CD4-positive, alpha-beta T cell treated with Interleukin-15 for 4 hours (primary cell): Measurements from ENCODE around the gene C16orf90.
"Not testable (repeated sequence)": the region's sequence is repeated elsewhere in the genome, so short reads cannot be mapped to it uniquely, and the experiment has no call there.

ENCODE experiments used
- DNase-seq: peaks from one replicate; pipeline ENCODE4 v3.0.0-alpha.2; 2020; ENCODE audit warnings: low spot score

Gene C16orf90

DNA sequence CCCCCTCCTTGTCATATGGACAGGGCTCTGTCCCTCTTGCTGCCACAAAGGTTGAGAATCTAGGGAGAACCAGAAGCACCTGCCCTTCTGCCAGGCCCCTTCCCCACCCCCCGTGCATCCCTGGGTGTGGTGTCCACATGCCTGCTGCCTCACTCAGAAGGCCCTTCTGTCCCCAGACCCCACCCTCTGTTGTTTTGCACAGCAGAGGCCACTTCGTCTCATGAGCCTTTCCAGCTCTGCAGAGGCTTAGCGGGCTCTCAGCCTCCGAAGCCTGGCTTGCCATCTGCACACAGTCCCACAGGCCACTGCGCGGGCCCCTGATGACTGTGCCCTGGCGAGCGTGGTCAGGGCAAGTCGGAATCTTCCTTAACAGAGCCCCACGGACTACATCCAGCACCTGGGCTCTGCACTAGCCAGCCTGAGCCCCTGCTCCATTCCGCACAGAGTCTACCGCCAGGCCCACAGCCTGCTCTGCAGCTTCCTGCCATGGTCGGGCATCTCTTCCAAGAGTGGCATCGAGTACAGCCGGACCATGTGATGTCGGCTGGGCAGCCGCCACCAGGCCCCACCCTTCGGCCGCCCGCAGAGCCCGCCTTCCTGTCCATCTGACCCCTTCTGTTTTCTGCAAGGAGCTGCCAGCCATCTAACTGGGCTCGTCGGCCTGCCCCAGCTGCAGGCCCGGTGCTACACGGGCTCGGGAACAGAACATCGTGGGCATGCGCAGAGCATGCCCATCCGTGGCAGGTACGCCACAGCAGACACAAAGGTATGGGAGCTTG lies 10.8 kb downstream of the C16orf90 start:
- no peak for DNase-seq

DNA sequence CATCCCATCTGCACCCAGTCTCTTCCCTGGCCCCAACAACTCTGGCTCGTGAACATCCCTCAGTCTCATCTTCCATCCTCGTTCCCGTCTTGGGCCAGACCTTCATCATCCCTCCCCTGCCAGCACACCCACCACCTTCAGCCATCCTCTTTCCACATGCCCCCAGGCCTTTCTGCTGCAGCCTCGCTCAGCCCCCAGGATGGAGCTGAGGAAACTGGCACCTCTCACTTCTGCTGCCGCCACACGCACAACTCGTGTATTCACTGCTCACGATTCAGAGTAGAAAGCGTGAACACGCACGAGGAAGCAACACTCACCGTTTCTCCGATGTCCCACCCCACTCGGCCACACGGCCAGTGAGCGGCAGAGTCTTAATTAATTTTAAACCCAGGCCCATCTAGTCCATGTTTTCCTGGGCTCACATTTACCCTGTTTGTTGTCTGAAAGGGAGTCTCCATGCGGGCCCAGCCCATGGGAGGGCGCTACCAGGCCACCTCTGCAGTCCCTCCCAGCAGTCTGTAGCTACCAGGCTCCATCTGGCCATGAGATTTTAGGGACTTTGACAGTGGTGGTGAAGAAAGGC lies 12.5 kb downstream of the C16orf90 start:
- DNase-seq, result no peak

- no peak for DNase-seq
Measured at GRCh38 chr16:3481696-3482658, 13.3 kb downstream of the C16orf90 start.

DNA sequence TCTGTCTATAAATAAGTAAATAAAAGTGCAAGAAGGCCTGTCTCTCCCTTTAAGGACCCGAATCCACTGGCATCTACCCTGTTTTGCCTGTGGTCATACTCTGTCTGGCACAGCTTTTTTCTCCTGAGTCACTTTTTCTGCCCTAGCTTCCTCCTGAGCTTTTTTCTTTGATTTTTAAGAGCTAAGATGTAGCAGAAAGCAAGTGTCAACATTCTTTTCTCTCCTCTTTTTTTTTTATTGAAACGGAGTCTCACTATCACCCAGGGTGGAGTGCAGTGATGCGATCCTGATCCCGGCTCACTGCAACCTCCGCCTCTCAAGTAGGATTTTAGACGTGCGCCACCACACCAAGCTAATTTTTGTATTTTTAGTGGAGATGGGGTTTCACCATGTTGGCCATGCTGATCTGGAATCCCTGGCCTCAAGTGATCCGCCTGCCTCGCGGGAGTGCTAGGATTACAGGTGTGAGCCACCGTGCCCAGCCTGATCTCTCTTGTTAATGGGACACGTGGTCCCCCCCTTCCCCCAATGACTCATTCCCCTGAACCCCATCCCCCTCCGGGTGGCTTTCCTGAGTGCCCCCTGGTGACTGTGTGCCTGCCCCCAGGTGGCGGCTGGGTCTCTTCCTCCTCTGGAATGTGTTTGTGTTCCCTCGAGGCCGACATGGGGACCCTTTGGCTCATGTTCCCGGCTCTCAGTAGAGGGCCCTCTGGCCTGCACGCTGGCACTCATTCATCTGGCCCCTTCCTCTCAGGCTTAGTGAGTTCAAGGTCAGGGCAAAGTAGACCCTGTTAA lies 14.2 kb downstream of the C16orf90 start:
- no peak for DNase-seq

DNA sequence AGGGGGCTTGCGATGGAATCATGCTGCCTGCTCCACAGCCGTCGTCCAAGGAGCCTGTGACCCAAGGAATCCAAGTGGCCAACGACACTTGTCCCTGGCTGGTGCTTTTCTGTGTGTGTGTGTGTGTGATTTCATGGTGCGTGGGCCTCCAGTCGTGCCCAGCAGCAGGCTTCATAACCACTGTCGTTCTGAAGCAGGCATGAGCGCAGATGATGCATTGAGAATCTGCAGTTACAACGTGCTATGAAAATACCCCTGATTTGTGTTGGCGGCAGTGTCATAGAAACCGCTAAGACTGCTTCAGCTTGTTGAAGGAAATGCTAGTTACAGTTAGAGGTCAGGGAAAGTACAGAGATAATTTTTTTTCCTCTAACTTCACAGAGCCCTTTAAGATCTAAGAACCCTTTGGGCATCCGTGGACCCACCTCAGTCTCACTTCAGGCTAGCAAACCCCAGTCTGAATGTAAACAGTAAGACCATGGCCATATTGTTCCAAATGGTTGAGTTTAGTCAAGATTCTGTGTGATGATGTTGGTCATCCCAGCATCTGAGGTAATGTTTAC lies 15.6 kb downstream of the C16orf90 start:
- no peak for DNase-seq

- no peak for DNase-seq
Measured at GRCh38 chr16:3478242-3478925, 16.9 kb downstream of the C16orf90 start.

DNA sequence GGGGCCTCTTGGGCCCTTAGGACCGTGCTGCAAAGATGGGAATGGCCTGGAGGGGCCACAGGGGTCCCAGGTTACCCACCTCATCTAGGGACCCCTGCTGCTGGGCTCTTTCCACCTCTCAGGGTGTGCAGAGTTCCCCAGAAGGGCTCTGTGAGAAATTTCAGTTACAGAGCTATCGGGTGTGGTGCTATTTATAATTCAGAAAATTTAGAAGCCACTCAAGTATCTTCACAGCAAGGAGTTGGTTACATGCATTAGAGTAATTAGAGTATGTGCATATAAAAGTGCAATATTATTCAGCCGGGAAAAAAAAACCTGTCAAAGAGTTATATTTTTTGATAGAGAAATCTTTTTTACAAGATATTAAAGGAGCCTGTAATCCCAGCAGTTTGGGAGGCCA lies 18.9 kb downstream of the C16orf90 start:
- DNase-seq, result no peak

- DNase-seq, result no peak
Measured at GRCh38 chr16:3475604-3476375, 19.5 kb downstream of the C16orf90 start.

DNA sequence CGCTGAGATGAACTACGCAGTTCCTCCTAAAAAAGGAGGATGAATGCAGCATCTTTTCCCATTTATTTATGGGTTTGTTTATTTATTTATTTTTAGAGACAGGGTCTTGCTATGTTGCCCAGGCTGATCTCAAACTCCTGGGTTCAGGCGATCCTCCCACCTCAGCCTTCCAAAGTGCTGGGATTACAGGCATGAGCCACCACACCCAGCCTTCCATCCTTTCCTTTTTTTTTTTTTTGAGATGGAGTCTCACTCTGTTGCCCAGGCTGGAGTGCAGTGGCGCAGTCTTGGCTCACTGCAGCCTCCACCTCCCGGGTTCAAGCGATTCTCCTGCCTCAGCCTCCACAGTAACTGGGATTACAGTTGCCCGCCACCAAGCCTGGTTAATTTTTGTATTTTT lies 20.4 kb downstream of the C16orf90 start:
- not testable (repeated sequence) for DNase-seq

- no peak for DNase-seq
Measured at GRCh38 chr16:3474136-3474779, 21.0 kb downstream of the C16orf90 start.

DNA sequence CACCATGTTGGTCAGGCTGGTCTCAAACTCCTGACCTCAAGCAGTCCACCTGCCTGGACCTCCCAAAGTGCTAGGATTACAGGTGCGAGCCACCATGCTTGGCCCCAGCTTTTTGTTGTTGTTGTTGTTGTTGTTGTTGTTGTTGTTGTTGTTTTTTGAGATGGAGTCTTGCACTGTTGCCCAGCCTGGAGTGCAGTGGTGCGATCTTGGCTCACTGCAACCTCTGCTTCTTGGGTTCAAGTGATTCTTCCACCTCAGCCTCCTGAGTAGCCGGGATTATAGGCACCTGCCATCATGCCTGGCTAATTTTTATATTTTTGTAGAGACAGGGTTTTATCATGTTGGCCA lies 21.7 kb downstream of the C16orf90 start:
- not testable (repeated sequence) for DNase-seq

GRCh38 chr16:3472878-3473595 lies 22.3 kb downstream of the C16orf90 start:
- no peak for DNase-seq

- DNase-seq, result no peak
Measured at GRCh38 chr16:3471518-3472176, 23.6 kb downstream of the C16orf90 start.

DNA sequence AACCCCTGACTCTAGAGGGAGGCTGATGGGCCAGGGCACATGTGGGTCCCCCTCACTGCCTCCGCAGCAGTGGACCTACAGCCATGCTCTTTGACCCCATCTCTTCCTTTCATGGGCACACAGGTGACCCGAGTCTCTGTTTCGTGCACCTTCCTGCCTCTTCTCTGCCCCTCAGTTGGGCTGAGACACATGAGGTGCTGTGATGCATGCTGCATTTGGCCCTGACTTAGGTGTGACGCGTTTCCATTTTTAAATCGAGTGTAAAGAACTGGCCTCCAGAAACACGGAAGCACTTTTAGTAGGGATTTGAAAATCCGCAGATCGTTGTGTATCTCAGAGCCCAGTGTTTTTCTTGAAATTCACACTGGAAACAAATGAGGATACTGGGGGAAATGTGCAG lies 24.6 kb downstream of the C16orf90 start:
- no peak for DNase-seq

- no peak for DNase-seq
Measured at GRCh38 chr16:3469736-3470135, 25.6 kb downstream of the C16orf90 start.

- no peak for DNase-seq
Measured at GRCh38 chr16:3468501-3468900, 26.8 kb downstream of the C16orf90 start.

DNA sequence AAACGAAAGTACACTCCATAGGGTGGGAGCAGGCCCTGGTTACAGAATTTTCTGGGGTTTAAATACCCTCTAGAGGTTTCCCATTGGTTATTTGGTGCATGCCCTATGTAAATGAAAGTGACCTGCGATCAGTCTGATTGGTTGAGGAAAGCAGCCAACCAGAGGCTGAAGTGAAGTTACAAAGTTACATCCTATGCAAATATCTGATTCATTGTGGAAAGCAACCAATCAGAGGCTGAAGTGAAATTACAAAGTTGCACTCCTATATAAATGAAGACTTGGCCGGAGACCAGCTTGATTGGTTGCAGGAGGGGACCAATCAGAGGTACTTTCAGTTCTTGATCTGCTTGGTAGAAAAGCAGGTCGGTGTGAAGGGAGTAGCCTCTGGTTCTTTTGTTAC lies 27.4 kb downstream of the C16orf90 start:
- no peak for DNase-seq

DNA sequence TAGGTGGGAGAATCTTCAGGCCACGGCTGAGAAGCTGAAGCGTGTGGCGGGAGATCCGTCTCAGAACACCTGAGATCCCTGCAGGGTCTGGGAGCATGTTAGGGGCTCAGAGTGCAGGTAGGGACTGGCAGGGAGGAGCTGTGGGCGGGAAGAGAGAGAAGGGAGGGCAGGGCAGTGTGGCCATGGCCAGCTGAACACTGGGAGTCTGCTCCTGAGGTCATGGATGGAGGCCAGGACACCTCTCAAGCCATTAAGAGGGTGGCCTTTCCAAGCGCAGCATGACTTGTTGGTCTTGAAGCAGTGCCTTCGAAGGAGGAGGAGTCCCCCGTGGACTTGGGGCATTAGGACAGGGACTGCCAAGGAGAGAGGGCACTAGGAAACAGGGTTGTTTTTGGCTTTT lies 28.1 kb downstream of the C16orf90 start:
- DNase-seq, result no peak
